H9 (cell line): Measurements from ENCODE around the gene GABARAPL2. TPM values are rescaled to one million over a fixed set of nuclear protein-coding genes. Genes with fewer than 3 reads are reported as not detected.

ENCODE experiments used
- DNase-seq: peaks from one replicate; pipeline ENCODE4 v3.0.0-alpha.2; 2017
- H2AFZ ChIP-seq: one replicate; pipeline ENCODE4 v1.6.1; 2013; ENCODE audit warnings: mild to moderate bottlenecking, low read length, control low read depth, moderate library complexity
- H2AK5ac ChIP-seq: 2 replicates; pipeline ENCODE4 v1.6.1; 2013; ENCODE audit warnings: low read length, control low read depth, mixed read lengths; ENCODE audit not compliant: insufficient read length
- H2BK120ac ChIP-seq: one replicate; pipeline ENCODE4 v1.6.1; 2013; ENCODE audit warnings: low read depth, mild to moderate bottlenecking, low read length, control low read depth, inconsistent platforms; ENCODE audit not compliant: poor library complexity, severe bottlenecking
- H2BK12ac ChIP-seq: 2 replicates; pipeline ENCODE4 v1.6.1; 2013; ENCODE audit warnings: low read length, control low read depth, mixed read lengths, low read depth; ENCODE audit not compliant: insufficient read length
- H2BK15ac ChIP-seq: 2 replicates; pipeline ENCODE4 v1.6.1; 2013; ENCODE audit warnings: low read depth, low read length, control low read depth
- H2BK20ac ChIP-seq: one replicate; pipeline ENCODE4 v1.6.1; 2013; ENCODE audit warnings: low read depth, mild to moderate bottlenecking, low read length, control low read depth, inconsistent platforms; ENCODE audit not compliant: poor library complexity, severe bottlenecking
- H2BK5ac ChIP-seq: 2 replicates; pipeline ENCODE4 v1.6.1; 2013; ENCODE audit warnings: low read length, control low read depth, mixed read lengths; ENCODE audit not compliant: insufficient read length
- H3K14ac ChIP-seq: 2 replicates; pipeline ENCODE4 v1.6.1; 2013; ENCODE audit warnings: low read length, control low read depth; ENCODE audit not compliant: insufficient read depth
- H3K18ac ChIP-seq: 2 replicates; pipeline ENCODE4 v1.6.1; 2013; ENCODE audit warnings: low read depth, mild to moderate bottlenecking, mixed read lengths, low read length, control low read depth; ENCODE audit not compliant: insufficient read length
- H3K23ac ChIP-seq: 2 replicates; pipeline ENCODE4 v1.6.1; 2013; ENCODE audit warnings: low read length, control low read depth, mixed read lengths, low read depth; ENCODE audit not compliant: insufficient read length
- H3K23me2 ChIP-seq: 2 replicates; pipeline ENCODE4 v1.6.1; 2013; ENCODE audit warnings: low read depth, mild to moderate bottlenecking, mixed read lengths, low read length, control low read depth; ENCODE audit not compliant: insufficient read length, poor library complexity, severe bottlenecking
- H3K27ac ChIP-seq: 2 replicates; pipeline ENCODE4 v1.5.1; 2013; ENCODE audit warnings: low read length, control low read depth, mixed read lengths, low read depth; ENCODE audit not compliant: insufficient read length
- H3K27me3 ChIP-seq: 2 replicates; pipeline ENCODE4 v1.6.1; 2013; ENCODE audit warnings: low read length, control low read depth, inconsistent platforms; ENCODE audit not compliant: insufficient read depth
- H3K4ac ChIP-seq: 2 replicates; pipeline ENCODE4 v1.6.1; 2013; ENCODE audit warnings: low read depth, mild to moderate bottlenecking, control low read depth, inconsistent platforms, low read length, moderate library complexity
- H3K4me1 ChIP-seq: 2 replicates; pipeline ENCODE4 v1.6.1; 2013; ENCODE audit warnings: low read length, control low read depth, inconsistent platforms; ENCODE audit not compliant: insufficient read depth
- H3K4me2 ChIP-seq: 2 replicates; pipeline ENCODE4 v1.6.1; 2013; ENCODE audit warnings: low read length, control low read depth, mixed read lengths; ENCODE audit not compliant: insufficient read length, insufficient read depth
- H3K56ac ChIP-seq: 2 replicates; pipeline ENCODE4 v1.6.1; 2013; ENCODE audit warnings: low read depth, mild to moderate bottlenecking, mixed read lengths, low read length, control low read depth; ENCODE audit not compliant: insufficient read length
- H3K79me1 ChIP-seq: 2 replicates; pipeline ENCODE4 v1.6.1; 2013; ENCODE audit warnings: low read depth, mild to moderate bottlenecking, moderate library complexity, low read length, control low read depth, inconsistent platforms; ENCODE audit not compliant: insufficient read depth, poor library complexity, severe bottlenecking
- H3K79me2 ChIP-seq: 2 replicates; pipeline ENCODE4 v1.6.1; 2013; ENCODE audit warnings: low read length, control low read depth, inconsistent platforms; ENCODE audit not compliant: insufficient read depth
- H3K9ac ChIP-seq: 2 replicates; pipeline ENCODE4 v1.6.1; 2013; ENCODE audit warnings: low read length, control low read depth, mixed read lengths; ENCODE audit not compliant: insufficient read length; ENCODE audit errors: extremely low read depth
- H3K9me3 ChIP-seq: one replicate; pipeline ENCODE4 v1.6.1; 2013; ENCODE audit warnings: low read depth, low read length, inconsistent platforms; ENCODE audit not compliant: control insufficient read depth
- H3T11ph ChIP-seq: one replicate; pipeline ENCODE4 v1.6.1; 2013; ENCODE audit warnings: mild to moderate bottlenecking, low read length, control low read depth, inconsistent platforms
- H4K20me1 ChIP-seq: one replicate; pipeline ENCODE4 v1.6.1; 2013; ENCODE audit not compliant: control insufficient read depth, insufficient read length, insufficient read depth
- H4K5ac ChIP-seq: 2 replicates; pipeline ENCODE4 v1.6.1; 2013; ENCODE audit warnings: low read depth, mild to moderate bottlenecking, mixed read lengths, low read length, control low read depth; ENCODE audit not compliant: insufficient read length
- H4K8ac ChIP-seq: replicated peaks from 2 replicates; pipeline ENCODE4 v1.6.1; 2013; ENCODE audit warnings: low read length, control low read depth, mixed read lengths, low read depth; ENCODE audit not compliant: insufficient read length
- H4K91ac ChIP-seq: 2 replicates; pipeline ENCODE4 v1.6.1; 2013; ENCODE audit warnings: low read depth, mild to moderate bottlenecking, moderate library complexity, mixed read lengths, low read length, control low read depth; ENCODE audit not compliant: insufficient read length
- H3K27ac Mint-ChIP-seq, 3 experiments: 2 replicates in 2 of 3; 3 replicates in 1 of 3; pipeline ENCODE4 v1.8.0; 2020 to 2021; ENCODE audit warnings: mixed read lengths in 3 of 3, mild to moderate bottlenecking in 1 of 3, moderate library complexity in 1 of 3
- H3K27me3 Mint-ChIP-seq: 2 replicates; pipeline ENCODE4 v1.8.0; 2021; ENCODE audit warnings: low read depth, mild to moderate bottlenecking, moderate library complexity, mixed read lengths
- H3K36me3 Mint-ChIP-seq, 3 experiments: 2 replicates in 2 of 3; 3 replicates in 1 of 3; pipeline ENCODE4 v1.8.0; 2020 to 2021; ENCODE audit warnings: low read depth in 3 of 3, mixed read lengths in 3 of 3; ENCODE audit not compliant: insufficient read depth in 1 of 3
- H3K4me1 Mint-ChIP-seq, 2 experiments: 2 replicates each; pipeline ENCODE4 v1.8.0; 2020; ENCODE audit warnings: mixed read lengths in 2 of 2
- H3K4me3 Mint-ChIP-seq, 2 experiments: 2 replicates in 1 of 2; 3 replicates in 1 of 2; pipeline ENCODE4 v1.8.0; 2020 to 2021; ENCODE audit warnings: mild to moderate bottlenecking in 2 of 2, mixed read lengths in 2 of 2, moderate library complexity in 1 of 2
- H3K9me3 Mint-ChIP-seq, 2 experiments: 2 replicates in 1 of 2; 3 replicates in 1 of 2; pipeline ENCODE4 v1.8.0; 2020; ENCODE audit warnings: mild to moderate bottlenecking in 2 of 2, mixed read lengths in 2 of 2, moderate library complexity in 1 of 2
- whole genome bisulfite sequencing: extraction: QIAGEN DNeasy Blood & Tissue Kit; methylation state at CpG from one replicate; pipeline ENCODE4 v1.1.7; 2013; ENCODE audit warnings: missing lambda C conversion rate, low lambda C conversion rate, mixed read lengths; ENCODE audit not compliant: insufficient read length; ENCODE audit errors: extremely low coverage; 5-methylcytosine and 5-hydroxymethylcytosine counted together
- total RNA-seq: library from RNA; stranded (reverse); gene quantifications from 2 replicates; pipeline ENCODE4 v1.2.1, GENCODE V29; 2021
- TF ChIP-seq, protein P1 (sequence below): fragments of 200-600 bp; sonication (generic); conservative IDR thresholded peaks from 3 replicates; pipeline ENCODE4 v1.8.0; 2021; ENCODE audit warnings: antibody characterized with exemption, mild to moderate bottlenecking

The GABARAPL2 gene
- total RNA-seq, 1 experiment from 2014 or later: 62.6 TPM

DNA sequence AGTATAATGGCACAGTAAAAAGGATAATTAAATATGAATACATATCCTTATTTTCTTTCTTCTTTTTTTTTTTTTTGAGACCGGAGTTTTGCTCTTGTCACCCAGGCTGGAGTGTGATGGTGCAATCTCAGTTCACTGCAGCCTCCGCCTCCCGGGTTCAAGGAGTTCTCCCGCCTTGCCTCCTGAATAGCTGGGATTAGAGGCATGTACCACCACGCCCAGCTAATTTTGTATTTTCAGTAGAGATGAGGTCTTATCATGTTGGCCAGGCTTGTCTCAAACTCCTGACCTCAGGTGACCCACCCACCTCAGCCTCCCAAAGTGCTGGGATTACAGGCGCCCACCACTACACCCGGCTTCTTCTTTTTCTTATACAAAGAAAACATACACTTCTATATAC lies 12.0 kb downstream of the GABARAPL2 start:
- Mint-ChIP-seq H3K4me1 (peaks cover 14 to 15% of the 10 kb centered on the region in 2 experiments), H3K27me3 (no peaks in the 10 kb centered on the region), H3K27ac (no peak overlapping the region; a peak in 1 of 7 replicates), H3K36me3 (peaks cover 14 to 51% (median 43%) of the 10 kb centered on the region in 3 experiments; a peak in 6 of 7 replicates), H3K4me3 (no peak overlapping the region), H3K9me3 (no peaks in the 10 kb centered on the region)
- Histone ChIP-seq H3K27ac (no peak overlapping the region), H3K4ac (no peak overlapping the region), H3K9ac (no peak overlapping the region), H2BK15ac (no peak overlapping the region), H2BK20ac (no peak overlapping the region), H3K23ac (no peak overlapping the region), H2BK120ac (no peak overlapping the region), H3T11ph (no peak overlapping the region), H3K4me1 (peaks cover 8% of the 10 kb centered on the region; the same call in 1 of the 2 replicates), H3K18ac (no peak overlapping the region), H3K27me3 (no peaks in the 10 kb centered on the region), H2BK12ac (no peak overlapping the region), H3K4me2 (no peak overlapping the region), H3K9me3 (no peaks in the 10 kb centered on the region), H3K14ac (no peak overlapping the region), H3K23me2 (no peaks in the 10 kb centered on the region), H4K91ac (no peak overlapping the region), H3K79me2 (no peaks in the 10 kb centered on the region), H2AFZ (no peak overlapping the region), H4K8ac (no peak overlapping the region), H4K5ac (no peak overlapping the region), H2BK5ac (no peak overlapping the region), H3K79me1 (no peaks in the 10 kb centered on the region), H4K20me1 (no peaks in the 10 kb centered on the region), H3K56ac (no peak overlapping the region), H2AK5ac (no peak overlapping the region)
- TF ChIP-seq, protein P1, sequence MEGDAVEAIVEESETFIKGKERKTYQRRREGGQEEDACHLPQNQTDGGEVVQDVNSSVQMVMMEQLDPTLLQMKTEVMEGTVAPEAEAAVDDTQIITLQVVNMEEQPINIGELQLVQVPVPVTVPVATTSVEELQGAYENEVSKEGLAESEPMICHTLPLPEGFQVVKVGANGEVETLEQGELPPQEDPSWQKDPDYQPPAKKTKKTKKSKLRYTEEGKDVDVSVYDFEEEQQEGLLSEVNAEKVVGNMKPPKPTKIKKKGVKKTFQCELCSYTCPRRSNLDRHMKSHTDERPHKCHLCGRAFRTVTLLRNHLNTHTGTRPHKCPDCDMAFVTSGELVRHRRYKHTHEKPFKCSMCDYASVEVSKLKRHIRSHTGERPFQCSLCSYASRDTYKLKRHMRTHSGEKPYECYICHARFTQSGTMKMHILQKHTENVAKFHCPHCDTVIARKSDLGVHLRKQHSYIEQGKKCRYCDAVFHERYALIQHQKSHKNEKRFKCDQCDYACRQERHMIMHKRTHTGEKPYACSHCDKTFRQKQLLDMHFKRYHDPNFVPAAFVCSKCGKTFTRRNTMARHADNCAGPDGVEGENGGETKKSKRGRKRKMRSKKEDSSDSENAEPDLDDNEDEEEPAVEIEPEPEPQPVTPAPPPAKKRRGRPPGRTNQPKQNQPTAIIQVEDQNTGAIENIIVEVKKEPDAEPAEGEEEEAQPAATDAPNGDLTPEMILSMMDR: no peak
- no peak for DNase-seq
- WGBS: no CpG with 5 or more reads among the region's 7 CpGs
